Activated T-cell treated with anti-CD3 and anti-CD28 coated beads, Interleukin-2, amount 50 U/mL, for 24 hours (primary cell): ENCODE results near the gene HBS1L.

ENCODE experiments used
- DNase-seq: peaks from one replicate; pipeline ENCODE4 v3.0.0-alpha.2; 2020
- H3K27ac Mint-ChIP-seq: 2 replicates; pipeline ENCODE4 v1.8.0; 2020; ENCODE audit warnings: mild to moderate bottlenecking, mixed read lengths
- H3K27me3 Mint-ChIP-seq: 2 replicates; pipeline ENCODE4 v1.8.0; 2020; ENCODE audit warnings: mixed read lengths
- H3K36me3 Mint-ChIP-seq: 2 replicates; pipeline ENCODE4 v1.8.0; 2020; ENCODE audit warnings: low read depth, mixed read lengths
- H3K4me1 Mint-ChIP-seq: 2 replicates; pipeline ENCODE4 v1.8.0; 2020; ENCODE audit warnings: low read depth, mixed read lengths
- H3K4me3 Mint-ChIP-seq: 2 replicates; pipeline ENCODE4 v1.8.0; 2020; ENCODE audit warnings: mild to moderate bottlenecking, moderate library complexity, mixed read lengths
- H3K9me3 Mint-ChIP-seq: 2 replicates; pipeline ENCODE4 v1.8.0; 2020; ENCODE audit warnings: mixed read lengths

HBS1L gene

DNA sequence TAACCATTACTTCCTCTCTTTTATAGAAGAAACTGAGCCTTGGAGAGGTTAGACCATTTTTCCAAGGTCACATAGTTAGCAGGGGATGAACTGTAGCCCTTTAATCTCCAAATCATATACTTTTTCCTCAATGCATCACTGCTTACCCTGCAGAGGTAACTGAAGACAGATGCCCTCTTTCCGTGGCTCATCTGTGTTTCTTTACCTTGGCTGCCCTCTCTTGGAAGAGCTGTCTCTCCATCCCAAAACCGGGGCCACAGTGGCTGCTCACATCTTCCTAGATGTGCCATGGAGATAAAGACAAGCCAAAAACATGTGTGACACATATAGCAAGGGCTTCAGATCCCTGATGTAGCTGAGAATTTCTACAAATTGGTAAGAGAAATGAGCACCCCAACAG lies 104.1 kb downstream of the HBS1L start:
- Mint-ChIP-seq H3K9me3 (no peaks in the 10 kb centered on the region), H3K27ac (no peak overlapping the region), H3K4me1 (peaks cover 4% of the 10 kb centered on the region), H3K27me3 (no peaks in the 10 kb centered on the region), H3K36me3 (no peaks in the 10 kb centered on the region), H3K4me3 (no peak overlapping the region)
- DNase-seq = no peak

DNA sequence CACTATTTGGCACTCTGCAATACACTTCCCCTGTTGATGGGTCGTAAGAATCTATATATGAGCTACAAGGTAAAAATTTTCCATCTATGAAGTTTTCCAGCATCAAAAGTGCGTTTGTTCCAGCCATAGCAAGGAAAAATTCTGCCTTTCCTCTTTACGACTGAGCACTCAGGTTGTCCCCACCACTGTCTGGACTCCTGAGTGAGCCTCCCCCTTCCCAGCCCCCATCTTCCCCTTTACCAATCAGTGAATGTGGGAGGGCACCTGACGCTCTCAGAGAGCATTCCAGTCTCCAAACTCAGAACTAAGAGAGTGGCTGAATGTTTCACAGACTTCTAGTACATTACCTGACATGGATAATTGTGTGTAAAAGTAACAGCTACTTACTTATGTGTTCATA lies 104.7 kb downstream of the HBS1L start, which contains the start of gene ALDH8A1:
Gene ALDH8A1, minus strand, starts transcription at position 175 of the 400 bp plus-strand sequence. Its CDS starts 48 bp downstream, at position 127.
- H3K36me3 Mint-ChIP-seq = no peaks in the 10 kb centered on the region
- H3K27ac Mint-ChIP-seq = no peak within 1 kb of the TSS
- H3K4me3 Mint-ChIP-seq = no peak within 1 kb of the TSS
- DNase-seq = no peak
- H3K4me1 Mint-ChIP-seq = no peaks in the 10 kb centered on the region
- H3K27me3 Mint-ChIP-seq = no peaks in the 10 kb centered on the region
- H3K9me3 Mint-ChIP-seq = no peaks in the 10 kb centered on the region

- H3K27me3 Mint-ChIP-seq = no peaks in the 10 kb centered on the region
- no peak overlapping the region for H3K4me3 Mint-ChIP-seq
- no peak for DNase-seq
- H3K9me3 Mint-ChIP-seq = no peaks in the 10 kb centered on the region
- no peak overlapping the region for H3K27ac Mint-ChIP-seq
- no peaks in the 10 kb centered on the region for H3K4me1 Mint-ChIP-seq
- no peaks in the 10 kb centered on the region for H3K36me3 Mint-ChIP-seq
Measured at GRCh38 chr6:134948691-134949090, 105.9 kb downstream of the HBS1L start.

DNA sequence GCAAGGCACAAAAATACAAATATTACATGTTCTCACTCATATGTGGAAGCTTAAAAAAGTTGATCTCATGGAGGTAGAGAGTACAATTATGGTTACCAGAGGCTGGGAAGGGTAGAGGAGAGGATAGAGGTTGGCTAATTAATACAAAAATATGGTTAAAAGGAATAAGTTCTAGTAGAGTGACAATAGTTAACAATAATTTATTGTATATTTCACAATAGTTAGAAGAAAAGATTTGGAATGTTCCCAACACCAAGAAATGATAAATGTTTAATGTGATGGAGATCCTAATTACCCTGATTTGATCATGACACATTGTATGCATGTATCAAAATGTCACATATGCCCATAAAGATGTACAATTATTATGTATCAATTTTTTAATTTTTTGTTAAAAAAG lies 106.5 kb downstream of the HBS1L start:
- H3K27me3 Mint-ChIP-seq = no peaks in the 10 kb centered on the region
- no peaks in the 10 kb centered on the region for H3K36me3 Mint-ChIP-seq
- no peaks in the 10 kb centered on the region for H3K9me3 Mint-ChIP-seq
- DNase-seq = no peak
- no peaks in the 10 kb centered on the region for H3K4me1 Mint-ChIP-seq
- no peak overlapping the region for H3K4me3 Mint-ChIP-seq
- H3K27ac Mint-ChIP-seq = no peak overlapping the region

- Mint-ChIP-seq H3K4me3 (no peak overlapping the region), H3K27ac (no peak overlapping the region), H3K36me3 (no peaks in the 10 kb centered on the region), H3K27me3 (no peaks in the 10 kb centered on the region), H3K9me3 (no peaks in the 10 kb centered on the region), H3K4me1 (no peaks in the 10 kb centered on the region)
- DNase-seq = no peak
Measured at GRCh38 chr6:134945045-134945444, 109.6 kb downstream of the HBS1L start.

GRCh38 chr6:134943522-134944111 lies 111.0 kb downstream of the HBS1L start:
- H3K4me1 Mint-ChIP-seq = peaks cover 8% of the 10 kb centered on the region
- H3K36me3 Mint-ChIP-seq = no peaks in the 10 kb centered on the region
- no peak overlapping the region for H3K4me3 Mint-ChIP-seq
- H3K27me3 Mint-ChIP-seq = no peaks in the 10 kb centered on the region
- no peak for DNase-seq
- H3K27ac Mint-ChIP-seq = no peak overlapping the region
- no peaks in the 10 kb centered on the region for H3K9me3 Mint-ChIP-seq

GRCh38 chr6:134938896-134939295 lies 115.7 kb downstream of the HBS1L start:
- Mint-ChIP-seq H3K36me3 (no peaks in the 10 kb centered on the region), H3K27me3 (no peaks in the 10 kb centered on the region), H3K9me3 (no peaks in the 10 kb centered on the region), H3K4me1 (peaks cover 11% of the 10 kb centered on the region), H3K27ac (peak overlapping the region; percentile 59), H3K4me3 (no peak overlapping the region)
- peak; percentile 61 for DNase-seq

DNA sequence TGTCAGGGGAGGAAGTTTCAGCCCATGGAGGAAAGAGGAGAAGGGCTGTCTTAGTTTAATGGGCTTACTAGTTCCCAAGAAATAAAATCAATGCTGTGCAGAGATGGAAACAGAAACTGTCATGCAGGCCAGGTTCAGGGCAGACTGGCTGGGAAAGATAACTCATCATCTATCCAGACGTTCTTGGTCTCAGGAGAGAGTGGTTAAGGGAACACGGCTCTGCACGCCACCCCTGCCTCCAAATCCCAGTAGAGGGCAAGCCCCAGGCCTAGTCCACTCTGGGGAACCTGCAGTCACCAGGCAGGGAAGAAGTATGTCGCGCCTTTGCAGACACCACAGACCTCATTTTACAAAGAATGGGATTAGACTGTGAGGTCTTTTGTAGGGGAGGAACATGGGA lies 117.2 kb downstream of the HBS1L start:
- no peak for DNase-seq
- no peaks in the 10 kb centered on the region for H3K27me3 Mint-ChIP-seq
- H3K4me1 Mint-ChIP-seq = peaks cover 11% of the 10 kb centered on the region
- no peaks in the 10 kb centered on the region for H3K36me3 Mint-ChIP-seq
- H3K4me3 Mint-ChIP-seq = no peak overlapping the region
- no peaks in the 10 kb centered on the region for H3K9me3 Mint-ChIP-seq
- no peak overlapping the region for H3K27ac Mint-ChIP-seq

- H3K27ac Mint-ChIP-seq = no peak overlapping the region
- no peaks in the 10 kb centered on the region for H3K36me3 Mint-ChIP-seq
- H3K9me3 Mint-ChIP-seq = no peaks in the 10 kb centered on the region
- H3K4me1 Mint-ChIP-seq = peaks cover 11% of the 10 kb centered on the region
- H3K27me3 Mint-ChIP-seq = no peaks in the 10 kb centered on the region
- no peak overlapping the region for H3K4me3 Mint-ChIP-seq
- no peak for DNase-seq
Measured at GRCh38 chr6:134936931-134937330, 117.7 kb downstream of the HBS1L start.

DNA sequence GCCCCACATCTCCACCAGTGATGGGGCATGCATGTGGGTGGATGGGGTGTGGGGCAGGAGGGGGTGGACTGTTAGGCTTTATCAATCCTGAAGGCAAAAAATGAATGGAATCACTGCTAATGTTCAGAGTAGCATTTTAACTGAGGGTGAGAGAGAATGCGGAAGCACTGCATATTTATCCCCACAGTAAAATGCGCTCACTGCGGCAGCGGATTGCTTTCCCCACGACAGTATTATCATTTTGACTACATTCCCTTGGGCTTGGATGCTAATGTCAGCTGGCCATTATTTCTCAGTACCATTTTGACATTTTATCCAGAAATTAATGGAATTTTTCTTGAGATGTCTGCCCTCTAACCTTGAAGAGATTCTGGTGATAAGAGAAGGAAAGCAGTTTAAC lies 118.1 kb downstream of the HBS1L start:
- Mint-ChIP-seq H3K4me1 (peaks cover 11% of the 10 kb centered on the region), H3K36me3 (no peaks in the 10 kb centered on the region), H3K9me3 (no peaks in the 10 kb centered on the region), H3K4me3 (no peak overlapping the region), H3K27ac (no peak overlapping the region), H3K27me3 (no peaks in the 10 kb centered on the region)
- no peak for DNase-seq

DNA sequence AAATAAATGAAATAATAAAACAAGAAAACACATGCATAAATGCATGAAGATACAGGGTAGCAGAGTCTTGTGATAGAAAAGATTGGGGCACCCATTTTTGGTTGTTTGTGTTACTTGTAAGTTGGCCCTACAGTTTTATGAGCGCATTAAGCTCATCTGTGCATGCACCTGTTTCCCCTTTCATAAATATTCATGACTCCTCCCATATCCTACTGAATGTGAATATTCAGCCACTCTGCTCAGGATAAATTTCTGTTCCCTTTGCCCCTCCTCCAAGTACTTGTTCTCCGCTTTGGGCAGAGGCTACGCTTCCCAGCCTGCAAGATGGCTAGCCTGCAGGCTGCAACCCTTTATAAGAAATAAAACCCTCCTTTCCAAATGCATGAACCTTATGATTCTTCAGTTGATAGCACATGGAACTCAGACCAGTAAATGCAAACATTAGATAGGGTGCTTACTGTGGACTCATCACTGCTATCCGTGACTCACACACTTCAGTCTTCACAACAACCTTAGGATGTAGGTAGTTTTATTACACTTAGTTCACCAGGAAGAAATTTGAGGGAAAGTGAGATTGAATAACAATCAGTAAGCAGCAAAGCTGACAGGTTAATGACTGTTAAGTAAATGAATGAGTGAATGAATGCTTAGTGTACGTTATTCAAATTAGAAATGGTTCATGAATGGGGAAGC lies 119.7 kb downstream of the HBS1L start:
- no peaks in the 10 kb centered on the region for H3K36me3 Mint-ChIP-seq
- no peak overlapping the region for H3K27ac Mint-ChIP-seq
- no peaks in the 10 kb centered on the region for H3K9me3 Mint-ChIP-seq
- H3K4me1 Mint-ChIP-seq = peaks cover 11% of the 10 kb centered on the region
- H3K27me3 Mint-ChIP-seq = no peaks in the 10 kb centered on the region
- no peak overlapping the region for H3K4me3 Mint-ChIP-seq
- DNase-seq = no peak

DNA sequence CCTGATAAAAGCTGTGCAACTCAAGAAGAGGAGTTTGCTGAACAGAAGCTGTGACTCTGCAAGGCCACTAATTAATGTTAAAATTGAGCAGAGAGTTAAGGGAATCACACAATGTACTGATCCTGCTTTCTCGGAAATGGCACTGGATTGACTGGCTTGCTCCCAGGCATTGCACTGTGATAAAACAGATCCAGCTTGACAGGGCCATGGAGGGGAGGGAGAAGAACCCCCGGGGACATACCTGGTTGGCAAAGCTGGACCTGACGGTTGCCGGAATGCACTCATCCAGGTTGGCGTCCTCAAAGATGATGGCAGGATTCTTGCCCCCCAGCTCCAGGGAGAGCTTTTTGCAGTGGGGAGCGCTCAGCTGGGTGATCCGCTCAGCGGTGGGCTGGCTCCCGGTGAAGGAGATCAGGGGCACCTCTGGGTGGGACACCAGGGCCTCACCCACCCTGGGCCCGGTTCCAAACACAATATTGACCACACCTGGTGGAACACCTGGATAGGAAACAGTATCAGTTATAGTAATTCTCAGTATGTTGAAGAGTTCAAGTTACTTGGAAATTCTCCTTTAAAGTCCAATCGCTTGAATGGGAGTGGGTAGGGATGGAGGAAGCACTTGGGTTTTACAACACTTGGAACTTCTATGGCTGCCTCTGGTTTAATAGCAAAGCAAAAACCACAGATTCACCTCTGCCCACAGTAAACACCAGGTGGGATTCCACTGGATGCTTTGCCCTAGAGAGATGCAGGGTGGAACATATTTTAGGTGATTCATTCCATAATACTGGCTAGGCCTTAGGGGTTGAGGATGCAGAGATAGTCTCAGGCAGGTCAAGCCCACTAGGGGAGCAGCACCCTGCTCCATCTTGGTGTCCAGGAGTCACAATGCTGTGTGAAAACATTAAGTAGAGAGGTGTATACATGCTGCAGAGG lies 121.8 kb downstream of the HBS1L start:
- no peak overlapping the region for H3K27ac Mint-ChIP-seq
- H3K4me3 Mint-ChIP-seq = no peak overlapping the region
- no peaks in the 10 kb centered on the region for H3K36me3 Mint-ChIP-seq
- H3K4me1 Mint-ChIP-seq = no peaks in the 10 kb centered on the region
- H3K27me3 Mint-ChIP-seq = no peaks in the 10 kb centered on the region
- no peaks in the 10 kb centered on the region for H3K9me3 Mint-ChIP-seq
- DNase-seq = no peak

GRCh38 chr6:134932098-134932497 lies 122.5 kb downstream of the HBS1L start:
- DNase-seq = no peak
- Mint-ChIP-seq H3K36me3 (no peaks in the 10 kb centered on the region), H3K4me1 (no peaks in the 10 kb centered on the region), H3K9me3 (no peaks in the 10 kb centered on the region), H3K27me3 (no peaks in the 10 kb centered on the region), H3K4me3 (no peak overlapping the region), H3K27ac (no peak overlapping the region)

- no peaks in the 10 kb centered on the region for H3K9me3 Mint-ChIP-seq
- H3K36me3 Mint-ChIP-seq = no peaks in the 10 kb centered on the region
Measured at GRCh38 chr6:134930463-134930862, 124.2 kb downstream of the HBS1L start.

More at GRCh38 chr6:134930463-134930862, 124.2 kb downstream of the HBS1L start:
- Mint-ChIP-seq H3K4me3 (no peak overlapping the region), H3K4me1 (no peaks in the 10 kb centered on the region), H3K27me3 (no peaks in the 10 kb centered on the region), H3K27ac (no peak overlapping the region)
- DNase-seq = no peak
